GM12892 (cell line): ENCODE results near the gene DOLPP1.

Source experiments
- POLR2A ChIP-seq: IDR thresholded peaks from 2 replicates; pipeline ENCODE4 v1.6.1; 2011; ENCODE audit warnings: low read depth, low read length, control low read depth
- POLR2AphosphoS5 ChIP-seq: IDR thresholded peaks from 2 replicates; pipeline ENCODE4 v1.6.1; 2011; ENCODE audit warnings: low read depth, low read length, control low read depth
- TAF1 ChIP-seq: IDR thresholded peaks from 2 replicates; pipeline ENCODE4 v1.6.1; 2011; ENCODE audit warnings: low read depth, mild to moderate bottlenecking, control low read depth, low read length, borderline replicate concordance

- TF ChIP-seq POLR2A (no peak), POLR2AphosphoS5 (no peak), TAF1 (no peak)
Measured at GRCh38 chr9:129113645-129114304, 32.9 kb downstream of the DOLPP1 start.
